ENCODE measurements around the gene SBK3. TPM values are rescaled to one million over a fixed set of nuclear protein-coding genes. Genes with fewer than 3 reads are reported as not detected.

The SBK3 gene
- total and polyA plus RNA-seq, 10 of the 15 experiments (the other 5 are each of a cell fraction or from before 2014, with no cell fraction given), result not detected

- Histone ChIP-seq H3K9me3 (replicated peaks; ENCODE audit: control insufficient read depth, insufficient read depth, low read length) (no peaks in the 10 kb centered on the region), H4K20me1 (ENCODE audit: control insufficient read depth, insufficient read depth) (no peaks in the 10 kb centered on the region), H3K27me3 (replicated peaks in 1 of 2; ENCODE audit: control insufficient read depth in 2 of 2, insufficient read depth in 2 of 2, low read length in 1 of 2) (no peaks in the 10 kb centered on the region; a peak in 1 of 4 replicates), H3K36me3 (ENCODE audit: control insufficient read depth in 2 of 2, insufficient read depth in 2 of 2, low read length in 1 of 2) (no peaks in the 10 kb centered on the region), H3K4me2 (ENCODE audit: control insufficient read depth, insufficient read depth) (no peak overlapping the region), H3K4me3 (no peak overlapping the region), H3K4me1 (ENCODE audit: control insufficient read depth, insufficient read depth, low read length) (peaks cover 5% of the 10 kb centered on the region), H3K9ac (ENCODE audit: control insufficient read depth, insufficient read depth, low read length) (no peak overlapping the region), H3K79me2 (ENCODE audit: control insufficient read depth, insufficient read depth, low read length) (no peaks in the 10 kb centered on the region), H3K27ac (ENCODE audit: control insufficient read depth, insufficient read depth) (no peak overlapping the region), H2AFZ (ENCODE audit: control insufficient read depth, low read depth, low read length) (no peak overlapping the region)
- ChIA-PET POLR2A (no interaction called here), CTCF (interaction anchor here (0.6 kb wide), 1 partner anchor 353 kb away, joined by 7 read pairs; no protein-coding TSS in a partner anchor), RAD21 (ENCODE audit: unreplicated experiment) (no interaction called here), SMC1A (ENCODE audit: uncharacterized antibody, unreplicated experiment) (no interaction called here)
- ATAC-seq, result no peak
- WGBS (ENCODE audit: insufficient coverage, insufficient replicate concordance, low lambda C conversion rate, missing lambda C conversion rate), result 46% methylated on average over 25 of the region's 26 CpGs
- in situ Hi-C loops (cut with MboI) (no loop called here), intact Hi-C loops (cut with micrococcal nuclease; ENCODE audit: unreplicated experiment) (no loop called here)
- TF ChIP-seq ZNF217 (IDR thresholded peaks at IDR 0.05), result no peak
- TF ChIP-seq, protein P1, sequence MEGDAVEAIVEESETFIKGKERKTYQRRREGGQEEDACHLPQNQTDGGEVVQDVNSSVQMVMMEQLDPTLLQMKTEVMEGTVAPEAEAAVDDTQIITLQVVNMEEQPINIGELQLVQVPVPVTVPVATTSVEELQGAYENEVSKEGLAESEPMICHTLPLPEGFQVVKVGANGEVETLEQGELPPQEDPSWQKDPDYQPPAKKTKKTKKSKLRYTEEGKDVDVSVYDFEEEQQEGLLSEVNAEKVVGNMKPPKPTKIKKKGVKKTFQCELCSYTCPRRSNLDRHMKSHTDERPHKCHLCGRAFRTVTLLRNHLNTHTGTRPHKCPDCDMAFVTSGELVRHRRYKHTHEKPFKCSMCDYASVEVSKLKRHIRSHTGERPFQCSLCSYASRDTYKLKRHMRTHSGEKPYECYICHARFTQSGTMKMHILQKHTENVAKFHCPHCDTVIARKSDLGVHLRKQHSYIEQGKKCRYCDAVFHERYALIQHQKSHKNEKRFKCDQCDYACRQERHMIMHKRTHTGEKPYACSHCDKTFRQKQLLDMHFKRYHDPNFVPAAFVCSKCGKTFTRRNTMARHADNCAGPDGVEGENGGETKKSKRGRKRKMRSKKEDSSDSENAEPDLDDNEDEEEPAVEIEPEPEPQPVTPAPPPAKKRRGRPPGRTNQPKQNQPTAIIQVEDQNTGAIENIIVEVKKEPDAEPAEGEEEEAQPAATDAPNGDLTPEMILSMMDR (IDR thresholded peaks at IDR 0.05 in 2 of 3, conservative IDR thresholded peaks at IDR 0.05 in 1 of 3; ENCODE audit: control insufficient read depth in 2 of 3, extremely low read depth in 1 of 3, insufficient read depth in 1 of 3, low read depth in 3 of 3, low read length in 3 of 3), result no peak
- no peak for TF ChIP-seq FOXM1 (IDR thresholded peaks at IDR 0.05; ENCODE audit: low read depth, low read length)
- TF ChIP-seq POU2F2 (IDR thresholded peaks at IDR 0.05; ENCODE audit: borderline replicate concordance, low read depth, low read length), result no peak
- TF ChIP-seq PAX8 (IDR thresholded peaks at IDR 0.05), result no peak
- TF ChIP-seq, protein P2, sequence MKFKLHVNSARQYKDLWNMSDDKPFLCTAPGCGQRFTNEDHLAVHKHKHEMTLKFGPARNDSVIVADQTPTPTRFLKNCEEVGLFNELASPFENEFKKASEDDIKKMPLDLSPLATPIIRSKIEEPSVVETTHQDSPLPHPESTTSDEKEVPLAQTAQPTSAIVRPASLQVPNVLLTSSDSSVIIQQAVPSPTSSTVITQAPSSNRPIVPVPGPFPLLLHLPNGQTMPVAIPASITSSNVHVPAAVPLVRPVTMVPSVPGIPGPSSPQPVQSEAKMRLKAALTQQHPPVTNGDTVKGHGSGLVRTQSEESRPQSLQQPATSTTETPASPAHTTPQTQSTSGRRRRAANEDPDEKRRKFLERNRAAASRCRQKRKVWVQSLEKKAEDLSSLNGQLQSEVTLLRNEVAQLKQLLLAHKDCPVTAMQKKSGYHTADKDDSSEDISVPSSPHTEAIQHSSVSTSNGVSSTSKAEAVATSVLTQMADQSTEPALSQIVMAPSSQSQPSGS (IDR thresholded peaks at IDR 0.05; ENCODE audit: low read length), result no peak
- no peak for TF ChIP-seq ZNF384 (IDR thresholded peaks at IDR 0.05; ENCODE audit: borderline replicate concordance, low read depth, low read length)
- no peak for TF ChIP-seq RUNX3 (IDR thresholded peaks at IDR 0.05; ENCODE audit: low read length)
- TF ChIP-seq RAD21 (IDR thresholded peaks at IDR 0.05; ENCODE audit: insufficient read depth, low read depth, low read length), result no peak
- TF ChIP-seq TARDBP (IDR thresholded peaks at IDR 0.05; ENCODE audit: borderline replicate concordance), result no peak
- FAIRE-seq, result no peak
- BruUV-seq (replicated peaks), result no TSS peak
- DNase-seq (ENCODE audit: low read depth, low spot score), result no peak
Measured at GRCh38 chr19:55500368-55500952, 44.9 kb downstream of the SBK3 start.
